Type B pancreatic cell (in vitro differentiated cells): Measurements from ENCODE around the gene CASR. TPM values are rescaled to one million over a fixed set of nuclear protein-coding genes. Genes with fewer than 3 reads are reported as not detected.

ENCODE experiments used
- DNase-seq: peaks from one replicate; pipeline ENCODE4 v3.0.0; 2021; ENCODE audit warnings: mixed read lengths; ENCODE audit not compliant: unreplicated experiment; ENCODE audit errors: extremely low spot score
- H3K27ac Mint-ChIP-seq: 2 replicates; pipeline ENCODE4 v1.8.0; 2021; ENCODE audit warnings: mild to moderate bottlenecking, mixed read lengths
- H3K27me3 Mint-ChIP-seq: 2 replicates; pipeline ENCODE4 v1.8.0; 2021; ENCODE audit warnings: mixed read lengths
- H3K36me3 Mint-ChIP-seq: 2 replicates; pipeline ENCODE4 v1.8.0; 2021; ENCODE audit warnings: mixed read lengths
- H3K4me1 Mint-ChIP-seq: one replicate; pipeline ENCODE4 v1.8.0; 2021; ENCODE audit warnings: mixed read lengths; ENCODE audit not compliant: unreplicated experiment
- H3K4me3 Mint-ChIP-seq: 2 replicates; pipeline ENCODE4 v1.8.0; 2021; ENCODE audit warnings: mild to moderate bottlenecking, mixed read lengths
- H3K9me3 Mint-ChIP-seq: 2 replicates; pipeline ENCODE4 v1.8.0; 2021; ENCODE audit warnings: mixed read lengths
- total RNA-seq: library from RNA; stranded (reverse); gene quantifications from 2 replicates; pipeline ENCODE4 v1.2.1, GENCODE V29; 2021; ENCODE audit warnings: low replicate concordance
- TF ChIP-seq, protein P1 (sequence below): fragments of 200-600 bp; sonication (generic); conservative IDR thresholded peaks from 2 replicates; pipeline ENCODE4 v1.5.0; 2021; ENCODE audit warnings: antibody characterized with exemption, mild to moderate bottlenecking

CASR gene
- total RNA-seq, 1 donor from 2014 or later = 0.87 TPM

DNA sequence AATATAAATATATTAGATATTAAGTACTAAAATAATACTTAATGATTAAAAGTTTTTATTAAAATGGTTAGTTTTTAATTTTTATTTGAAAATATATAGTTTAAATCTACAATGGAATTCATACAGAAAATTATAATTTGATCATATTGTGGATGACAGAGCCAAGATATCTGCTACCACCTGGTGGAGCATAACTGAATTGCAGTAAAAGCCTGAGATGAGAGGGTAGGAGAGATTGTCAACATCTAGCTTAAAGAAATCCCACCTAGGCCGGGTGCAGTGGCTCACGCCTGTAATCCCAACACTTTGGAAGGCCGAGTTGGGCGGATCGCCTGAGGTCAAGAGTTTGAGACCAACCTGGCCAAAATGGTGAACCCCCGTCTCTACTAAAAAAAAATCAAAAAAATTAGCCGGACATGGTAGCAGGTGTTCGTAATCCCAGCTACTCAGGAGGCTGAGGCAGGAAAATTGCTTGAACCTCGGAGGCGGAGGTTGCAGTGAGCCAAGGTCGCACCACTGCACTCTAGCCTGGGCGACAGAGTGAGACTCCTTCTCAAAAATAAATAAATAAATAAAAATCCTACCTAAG is 116.5 kb downstream of the CASR start:
- DNase-seq = no peak
- Mint-ChIP-seq H3K27ac (no peak overlapping the region), H3K9me3 (no peaks in the 10 kb centered on the region), H3K36me3 (no peaks in the 10 kb centered on the region), H3K4me3 (no peak overlapping the region), H3K27me3 (no peaks in the 10 kb centered on the region), H3K4me1 (no peaks in the 10 kb centered on the region)
- TF ChIP-seq, protein P1, sequence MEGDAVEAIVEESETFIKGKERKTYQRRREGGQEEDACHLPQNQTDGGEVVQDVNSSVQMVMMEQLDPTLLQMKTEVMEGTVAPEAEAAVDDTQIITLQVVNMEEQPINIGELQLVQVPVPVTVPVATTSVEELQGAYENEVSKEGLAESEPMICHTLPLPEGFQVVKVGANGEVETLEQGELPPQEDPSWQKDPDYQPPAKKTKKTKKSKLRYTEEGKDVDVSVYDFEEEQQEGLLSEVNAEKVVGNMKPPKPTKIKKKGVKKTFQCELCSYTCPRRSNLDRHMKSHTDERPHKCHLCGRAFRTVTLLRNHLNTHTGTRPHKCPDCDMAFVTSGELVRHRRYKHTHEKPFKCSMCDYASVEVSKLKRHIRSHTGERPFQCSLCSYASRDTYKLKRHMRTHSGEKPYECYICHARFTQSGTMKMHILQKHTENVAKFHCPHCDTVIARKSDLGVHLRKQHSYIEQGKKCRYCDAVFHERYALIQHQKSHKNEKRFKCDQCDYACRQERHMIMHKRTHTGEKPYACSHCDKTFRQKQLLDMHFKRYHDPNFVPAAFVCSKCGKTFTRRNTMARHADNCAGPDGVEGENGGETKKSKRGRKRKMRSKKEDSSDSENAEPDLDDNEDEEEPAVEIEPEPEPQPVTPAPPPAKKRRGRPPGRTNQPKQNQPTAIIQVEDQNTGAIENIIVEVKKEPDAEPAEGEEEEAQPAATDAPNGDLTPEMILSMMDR = peak; percentile 79

DNA sequence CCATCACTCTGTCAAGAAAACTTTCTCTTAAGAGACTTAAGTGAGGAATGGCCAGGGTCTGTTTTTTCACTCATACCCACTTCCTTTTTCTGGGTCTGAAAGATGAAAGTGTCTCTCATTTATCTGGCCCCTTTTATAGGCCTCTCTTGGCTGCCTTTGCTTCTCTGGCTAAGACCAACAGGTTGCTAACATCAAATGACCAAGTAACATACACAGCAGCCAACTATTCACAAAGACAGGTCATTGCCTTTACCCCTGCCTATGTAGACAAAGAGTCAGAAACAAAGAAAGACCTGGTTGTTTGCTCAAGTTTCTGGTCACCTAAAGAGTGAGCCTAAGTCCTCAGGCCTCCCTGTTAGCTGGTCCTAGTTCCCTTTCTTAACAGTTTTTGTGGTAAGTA is 117.6 kb downstream of the CASR start:
- TF ChIP-seq, protein P1 = no peak
- H3K4me3 Mint-ChIP-seq = no peak overlapping the region
- DNase-seq = no peak
- no peaks in the 10 kb centered on the region for H3K9me3 Mint-ChIP-seq
- H3K27ac Mint-ChIP-seq = no peak overlapping the region
- no peaks in the 10 kb centered on the region for H3K27me3 Mint-ChIP-seq
- H3K36me3 Mint-ChIP-seq = no peaks in the 10 kb centered on the region
- no peaks in the 10 kb centered on the region for H3K4me1 Mint-ChIP-seq

DNA sequence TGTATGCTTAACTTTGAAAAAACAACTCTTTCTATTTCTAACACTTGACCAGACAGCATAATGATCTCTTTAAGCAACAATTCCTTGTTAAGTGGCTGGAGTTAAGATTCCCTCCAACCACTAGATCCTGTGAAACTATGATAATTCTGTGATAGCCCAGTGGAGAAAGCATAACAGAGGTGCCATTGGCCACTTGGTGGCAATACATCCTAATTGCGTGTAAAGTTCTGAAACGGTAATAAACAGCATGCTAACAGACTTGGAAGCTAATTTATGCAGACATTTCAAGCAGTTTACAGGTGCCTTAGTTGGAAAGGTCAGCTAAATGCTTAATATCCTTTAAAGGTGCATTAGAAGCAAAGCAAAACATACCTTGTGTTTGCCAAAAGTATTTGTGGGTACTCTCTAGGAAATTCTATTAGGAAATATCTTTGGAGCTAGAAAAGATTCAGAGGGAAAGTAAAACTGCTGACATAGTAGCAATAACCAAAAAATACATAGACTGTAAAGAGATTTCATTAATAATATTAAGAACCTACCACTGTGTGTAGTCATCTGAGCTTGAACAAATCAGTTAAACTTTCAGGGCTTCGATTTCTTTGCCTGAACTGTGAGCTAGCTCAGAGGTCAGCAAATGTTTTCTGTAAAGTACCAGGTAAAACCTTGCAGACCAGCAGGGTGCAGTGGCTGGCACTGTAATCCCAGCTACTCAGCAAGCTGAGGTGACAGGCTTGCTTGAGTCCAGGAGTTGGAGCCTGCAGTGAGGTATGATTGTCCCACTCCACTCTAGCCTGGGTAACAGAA is 122.6 kb downstream of the CASR start:
- no peak for DNase-seq
- H3K4me3 Mint-ChIP-seq = no peak overlapping the region
- no peaks in the 10 kb centered on the region for H3K27me3 Mint-ChIP-seq
- H3K36me3 Mint-ChIP-seq = no peaks in the 10 kb centered on the region
- H3K4me1 Mint-ChIP-seq = no peaks in the 10 kb centered on the region
- H3K9me3 Mint-ChIP-seq = peaks cover 8% of the 10 kb centered on the region
- H3K27ac Mint-ChIP-seq = no peak overlapping the region
- TF ChIP-seq, protein P1 = no peak

DNA sequence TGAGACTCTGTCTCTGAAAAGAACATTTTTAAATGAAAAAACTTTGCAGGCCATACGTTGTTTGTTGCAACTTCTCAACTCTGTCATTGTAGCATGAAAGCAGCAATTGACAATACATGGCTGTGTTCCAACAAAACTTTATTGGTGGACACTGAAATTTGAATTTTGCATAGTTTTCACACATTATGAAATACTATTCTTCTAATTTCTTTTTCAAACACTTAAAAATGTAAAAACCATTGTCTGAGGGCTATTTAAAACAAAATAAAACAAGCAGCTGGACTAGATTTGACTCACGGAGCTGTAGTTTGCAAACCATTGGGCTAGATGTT is 123.1 kb downstream of the CASR start:
- H3K9me3 Mint-ChIP-seq = peaks cover 8% of the 10 kb centered on the region
- H3K36me3 Mint-ChIP-seq = no peaks in the 10 kb centered on the region
- H3K4me1 Mint-ChIP-seq = no peaks in the 10 kb centered on the region
- H3K27me3 Mint-ChIP-seq = no peaks in the 10 kb centered on the region
- TF ChIP-seq, protein P1 = no peak
- no peak for DNase-seq
- H3K27ac Mint-ChIP-seq = no peak overlapping the region
- no peak overlapping the region for H3K4me3 Mint-ChIP-seq

DNA sequence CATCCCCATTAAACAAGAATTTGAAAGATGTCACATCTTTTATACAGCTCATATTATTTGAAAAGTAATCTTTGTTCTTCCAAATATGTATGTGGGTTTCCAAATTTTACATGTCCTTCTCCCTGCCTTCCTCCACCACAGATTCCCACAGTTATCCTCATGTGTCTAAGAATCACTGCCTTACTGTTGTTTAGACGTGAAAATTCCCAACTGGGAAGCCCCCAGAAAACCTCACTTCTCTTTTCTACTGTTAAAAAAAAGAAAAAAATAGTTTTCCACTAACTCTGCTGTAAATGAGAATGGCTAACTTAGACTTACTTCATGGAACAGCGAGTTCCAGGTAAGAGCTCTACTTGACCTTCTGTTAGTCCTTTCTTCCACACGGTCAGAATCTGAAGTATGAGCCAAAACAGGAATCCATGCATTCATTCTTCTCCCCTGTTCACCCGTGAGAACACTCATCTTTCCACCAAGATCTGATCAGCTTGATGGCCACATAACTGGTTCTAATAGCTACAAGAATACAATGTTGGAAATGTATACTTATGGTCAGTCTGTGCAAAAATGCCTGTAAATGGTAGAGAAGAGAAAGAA is 123.7 kb downstream of the CASR start:
- Mint-ChIP-seq H3K4me3 (no peak overlapping the region), H3K4me1 (no peaks in the 10 kb centered on the region), H3K9me3 (peaks cover 8% of the 10 kb centered on the region), H3K27me3 (no peaks in the 10 kb centered on the region), H3K36me3 (no peaks in the 10 kb centered on the region), H3K27ac (no peak overlapping the region)
- TF ChIP-seq, protein P1 = no peak
- no peak for DNase-seq
